A549 (cell line): ENCODE measurements around the gene TNFRSF1B. TPM values are rescaled to one million over a fixed set of nuclear protein-coding genes. Genes with fewer than 3 reads are reported as not detected.

ENCODE experiments used
- ATAC-seq, 2 experiments: fragments of 200-7000 bp in 1 of 2; fragments of >200 bp in 1 of 2; cut with Nextera tagmentation in 1 of 2; cut with Tn5 transposase in 1 of 2; 3 replicates each; pipeline versions ENCODE4 v1.8.0 to v1.9.1; 2018 to 2020; ENCODE audit warnings: mild to moderate bottlenecking in 1 of 2, moderate library complexity in 1 of 2
- CTCF ChIA-PET: fragments of 300-600 bp; sonication (Branson Sonifier 250); formaldehyde crosslinking; extraction: SDS; loops from one replicate; lab custom pipeline; 2021; ENCODE audit warnings: antibody characterized with exemption, inconsistent platforms; lab: Yijun Ruan, JAX
- POLR2A ChIA-PET: fragments of 350-600 bp; formaldehyde crosslinking; extraction: SDS; loops from one replicate; lab custom pipeline; 2021; ENCODE audit warnings: antibody characterized with exemption, inconsistent platforms; lab: Yijun Ruan, JAX
- DNase-seq, 2 experiments: peaks; one replicate each; pipeline versions ENCODE4 v3.0.0 to v3.0.0-alpha.2; 2011 to 2016; ENCODE audit warnings: low read depth in 1 of 2, low spot score in 1 of 2
- FAIRE-seq: peaks from 2 replicates; lab custom pipeline; 2011; peaks lifted over from hg19 to GRCh38; lab: Jason Lieb, UNC
- H3K27ac ChIP-seq, 2 experiments: fragments of >200 bp; sonication (Bioruptor Twin); formaldehyde crosslinking; 3 replicates each; pipeline ENCODE4 v1.5.1; 2016 to 2017
- H3K4me1 ChIP-seq: fragments of >200 bp; sonication (Bioruptor Twin); formaldehyde crosslinking; 3 replicates; pipeline ENCODE4 v1.6.1; 2016
- H3K4me2 ChIP-seq: fragments of >200 bp; sonication (Bioruptor Twin); formaldehyde crosslinking; 3 replicates; pipeline ENCODE4 v1.6.1; 2016
- H3K4me3 ChIP-seq: fragments of >200 bp; sonication (Bioruptor Twin); formaldehyde crosslinking; 3 replicates; pipeline ENCODE4 v1.5.1; 2016
- H3K9me3 ChIP-seq: fragments of >200 bp; sonication (Bioruptor Twin); formaldehyde crosslinking; 3 replicates; pipeline ENCODE4 v1.6.1; 2016
- CHD4 ChIP-seq: fragments of 200-600 bp; sonication (generic); IDR thresholded peaks from 2 replicates; pipeline ENCODE4 v1.6.1; 2016; ENCODE audit warnings: antibody characterized with exemption, mild to moderate bottlenecking, borderline replicate concordance
- EHF ChIP-seq: fragments of 250-450 bp; sonication (Bioruptor Pico); IDR thresholded peaks from 2 replicates; pipeline ENCODE4 v1.5.0; 2020; ENCODE audit warnings: mild to moderate bottlenecking
- EHMT2 ChIP-seq: fragments of 200-600 bp; sonication (generic); IDR thresholded peaks from 2 replicates; pipeline ENCODE4 v1.6.1; 2016; ENCODE audit warnings: antibody characterized with exemption, low read depth, mild to moderate bottlenecking, moderate library complexity
- ESRRA ChIP-seq: fragments of 150-350 bp; IDR thresholded peaks from 2 replicates; pipeline ENCODE4 v1.6.1; 2014; ENCODE audit warnings: mild to moderate bottlenecking, low read length, borderline replicate concordance
- FOSL2 ChIP-seq, 2 experiments: fragments of 450-650 bp in 1 of 2; fragments of >200 bp in 1 of 2; sonication (Bioruptor Twin) in 1 of 2; formaldehyde crosslinking; IDR thresholded peaks; 2 replicates each; pipeline versions ENCODE4 v1.5.0 to v1.6.1; 2016 to 2020; ENCODE audit warnings: mild to moderate bottlenecking in 1 of 2, moderate library complexity in 1 of 2
- GATA3 ChIP-seq: IDR thresholded peaks from 2 replicates; pipeline ENCODE4 v1.6.1; 2012; ENCODE audit warnings: borderline replicate concordance
- HOXB5 ChIP-seq: fragments of 250-450 bp; sonication (Bioruptor Pico); IDR thresholded peaks from 2 replicates; pipeline ENCODE4 v1.5.0; 2020; ENCODE audit warnings: mild to moderate bottlenecking, moderate library complexity
- KDM1A ChIP-seq: fragments of 200-600 bp; sonication (generic); IDR thresholded peaks from 2 replicates; pipeline ENCODE4 v1.6.1; 2016; ENCODE audit warnings: low read depth, mild to moderate bottlenecking
- POLR2A ChIP-seq: IDR thresholded peaks from 2 replicates; pipeline ENCODE4 v1.6.1; 2012; ENCODE audit warnings: mild to moderate bottlenecking, low read length
- POLR2AphosphoS2 ChIP-seq: conservative IDR thresholded peaks from 2 replicates; pipeline ENCODE4 v1.6.1; 2012; ENCODE audit warnings: low read length, improper control_type of control experiment, inconsistent platforms
- RNF2 ChIP-seq: fragments of 200-600 bp; sonication (generic); IDR thresholded peaks from 2 replicates; pipeline ENCODE4 v1.6.1; 2016; ENCODE audit warnings: low read depth, mild to moderate bottlenecking, antibody characterized with exemption, moderate library complexity, borderline replicate concordance
- ZFP36 ChIP-seq: fragments of 450-650 bp; IDR thresholded peaks from 2 replicates; pipeline ENCODE4 v1.6.1; 2014; ENCODE audit warnings: borderline replicate concordance; ENCODE audit not compliant: partially characterized antibody
- WGBS: methylation state at CpG from one replicate; pipeline ENCODE4 v1.1.6; 2017; ENCODE audit errors: missing lambda C conversion rate; 5-methylcytosine and 5-hydroxymethylcytosine counted together
- polyA plus RNA-seq, 4 experiments: library from polyadenylated mRNA; depleted of rRNA in 3 of 4; stranded (reverse); fragments of >200 nt; fragmentation: RNase III in 1 of 4; extraction: RNeasy Plus Mini Kit Qiagen cat#74134 plus additional on column Dnase treatment in 1 of 4; gene quantifications; 2 replicates in 3 of 4; 3 replicates in 1 of 4; pipeline ENCODE4 v1.2.3, GENCODE V29; 2011 to 2017
- TF ChIP-seq, protein P1 (sequence below): fragments of 200-600 bp; sonication (generic); IDR thresholded peaks from 2 replicates; pipeline ENCODE4 v1.6.1; 2016; ENCODE audit warnings: antibody characterized with exemption, mild to moderate bottlenecking, moderate library complexity
- TF ChIP-seq, protein P2 (sequence below): fragments of 250-450 bp; sonication (Bioruptor Pico); IDR thresholded peaks from 2 replicates; pipeline ENCODE4 v1.5.0; 2021; ENCODE audit warnings: mild to moderate bottlenecking, moderate library complexity, borderline replicate concordance

TNFRSF1B gene
- polyA plus RNA-seq, 2 of the 4 experiments (the other 2 are of a cell fraction) = 0.05 to 0.06 TPM

DNA sequence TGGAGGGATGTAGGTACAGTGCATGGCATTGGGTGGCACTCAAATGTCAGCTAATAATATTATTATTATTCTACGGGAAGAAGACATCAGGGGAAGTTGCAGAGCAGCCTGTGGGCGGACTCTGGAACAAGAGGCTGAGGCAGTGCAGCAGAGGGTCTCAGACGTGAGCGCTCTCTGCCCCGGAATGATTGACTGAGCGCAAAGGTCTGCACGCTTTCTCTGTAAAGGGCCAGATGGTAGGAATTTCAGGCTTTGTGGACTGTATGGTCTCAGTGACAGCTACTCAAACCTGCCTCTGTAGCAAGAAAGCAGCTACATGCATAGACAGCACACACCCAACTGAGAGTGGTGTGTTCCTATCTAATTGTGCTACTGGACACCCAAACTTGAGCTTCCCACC lies 33.4 kb downstream of the TNFRSF1B start:
- FAIRE-seq (no peak), DNase-seq (no peak), ATAC-seq (no peak)
- Histone ChIP-seq H3K27ac (no peak overlapping the region), H3K9me3 (no peaks in the 10 kb centered on the region), H3K4me1 (no peaks in the 10 kb centered on the region)
- TF ChIP-seq EHMT2 (no peak), ESRRA (no peak), HOXB5 (CRISPR knock-in tag) (no peak), KDM1A (no peak), FOSL2 (IDR thresholded peaks at IDR 0.05) (no peak), FOSL2 (CRISPR knock-in tag; IDR thresholded peaks at IDR 0.05) (no peak), RNF2 (no peak), GATA3 (no peak), EHF (CRISPR knock-in tag) (no peak)
- TF ChIP-seq, protein P1, sequence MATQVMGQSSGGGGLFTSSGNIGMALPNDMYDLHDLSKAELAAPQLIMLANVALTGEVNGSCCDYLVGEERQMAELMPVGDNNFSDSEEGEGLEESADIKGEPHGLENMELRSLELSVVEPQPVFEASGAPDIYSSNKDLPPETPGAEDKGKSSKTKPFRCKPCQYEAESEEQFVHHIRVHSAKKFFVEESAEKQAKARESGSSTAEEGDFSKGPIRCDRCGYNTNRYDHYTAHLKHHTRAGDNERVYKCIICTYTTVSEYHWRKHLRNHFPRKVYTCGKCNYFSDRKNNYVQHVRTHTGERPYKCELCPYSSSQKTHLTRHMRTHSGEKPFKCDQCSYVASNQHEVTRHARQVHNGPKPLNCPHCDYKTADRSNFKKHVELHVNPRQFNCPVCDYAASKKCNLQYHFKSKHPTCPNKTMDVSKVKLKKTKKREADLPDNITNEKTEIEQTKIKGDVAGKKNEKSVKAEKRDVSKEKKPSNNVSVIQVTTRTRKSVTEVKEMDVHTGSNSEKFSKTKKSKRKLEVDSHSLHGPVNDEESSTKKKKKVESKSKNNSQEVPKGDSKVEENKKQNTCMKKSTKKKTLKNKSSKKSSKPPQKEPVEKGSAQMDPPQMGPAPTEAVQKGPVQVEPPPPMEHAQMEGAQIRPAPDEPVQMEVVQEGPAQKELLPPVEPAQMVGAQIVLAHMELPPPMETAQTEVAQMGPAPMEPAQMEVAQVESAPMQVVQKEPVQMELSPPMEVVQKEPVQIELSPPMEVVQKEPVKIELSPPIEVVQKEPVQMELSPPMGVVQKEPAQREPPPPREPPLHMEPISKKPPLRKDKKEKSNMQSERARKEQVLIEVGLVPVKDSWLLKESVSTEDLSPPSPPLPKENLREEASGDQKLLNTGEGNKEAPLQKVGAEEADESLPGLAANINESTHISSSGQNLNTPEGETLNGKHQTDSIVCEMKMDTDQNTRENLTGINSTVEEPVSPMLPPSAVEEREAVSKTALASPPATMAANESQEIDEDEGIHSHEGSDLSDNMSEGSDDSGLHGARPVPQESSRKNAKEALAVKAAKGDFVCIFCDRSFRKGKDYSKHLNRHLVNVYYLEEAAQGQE = no peak
- TF ChIP-seq, protein P2, sequence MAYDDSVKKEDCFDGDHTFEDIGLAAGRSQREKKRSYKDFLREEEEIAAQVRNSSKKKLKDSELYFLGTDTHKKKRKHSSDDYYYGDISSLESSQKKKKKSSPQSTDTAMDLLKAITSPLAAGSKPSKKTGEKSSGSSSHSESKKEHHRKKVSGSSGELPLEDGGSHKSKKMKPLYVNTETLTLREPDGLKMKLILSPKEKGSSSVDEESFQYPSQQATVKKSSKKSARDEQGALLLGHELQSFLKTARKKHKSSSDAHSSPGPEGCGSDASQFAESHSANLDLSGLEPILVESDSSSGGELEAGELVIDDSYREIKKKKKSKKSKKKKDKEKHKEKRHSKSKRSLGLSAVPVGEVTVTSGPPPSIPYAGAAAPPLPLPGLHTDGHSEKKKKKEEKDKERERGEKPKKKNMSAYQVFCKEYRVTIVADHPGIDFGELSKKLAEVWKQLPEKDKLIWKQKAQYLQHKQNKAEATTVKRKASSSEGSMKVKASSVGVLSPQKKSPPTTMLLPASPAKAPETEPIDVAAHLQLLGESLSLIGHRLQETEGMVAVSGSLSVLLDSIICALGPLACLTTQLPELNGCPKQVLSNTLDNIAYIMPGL (CRISPR knock-in tag) = no peak
- TF ChIP-seq, all 56 proteins: peak for 0
- ChIA-PET CTCF (interaction anchor here (0.9 to 8.9 kb wide), 4 partner anchors 9 to 76 kb away, joined by 4 to 78 read pairs (median 5); no protein-coding TSS in a partner anchor), POLR2A (no interaction called here)
- Histone ChIP-seq H3K4me2 (no peak overlapping the region), H3K4me3 (no peak overlapping the region)
- 81% methylated on average over 7 of the region's 7 CpGs for WGBS

DNA sequence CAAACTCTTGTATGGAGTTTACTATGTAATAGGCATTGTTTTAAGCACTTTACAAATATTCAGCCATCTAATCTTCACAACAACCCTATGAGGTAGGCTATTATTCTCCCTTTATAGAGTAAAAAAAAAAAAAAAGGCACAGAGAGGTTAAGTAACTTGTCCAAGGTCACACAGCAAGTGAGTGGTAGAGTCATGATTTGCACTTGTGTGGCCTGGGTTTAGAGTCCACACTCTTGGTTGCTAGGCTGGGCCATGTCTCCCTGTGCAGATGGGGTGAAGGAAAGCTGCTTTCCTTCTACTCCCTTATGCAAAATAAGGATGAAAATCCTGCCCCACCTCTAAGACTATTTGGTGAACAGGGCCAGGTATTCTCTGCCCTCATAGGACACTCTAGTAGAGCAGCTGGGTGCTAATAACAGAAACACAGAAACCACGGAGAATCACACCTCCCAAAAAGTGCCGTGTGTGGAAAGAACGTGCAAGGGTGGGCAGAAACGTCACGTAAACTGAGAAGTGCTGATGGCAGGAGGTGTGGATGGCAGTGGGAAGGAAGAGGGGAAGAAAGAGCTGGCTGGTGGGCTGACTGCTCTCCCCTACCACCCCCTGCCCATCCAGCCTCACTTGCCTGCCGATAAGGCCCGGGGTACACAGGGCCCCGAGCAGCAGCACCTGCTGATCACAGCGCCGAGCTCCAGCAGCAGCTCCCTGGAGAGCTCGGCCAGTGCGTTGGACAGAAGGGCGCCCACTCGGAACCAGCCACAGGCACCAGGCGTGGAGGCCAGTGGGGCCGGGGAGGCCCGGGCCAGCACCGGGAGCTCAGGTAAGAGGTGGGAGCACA lies 34.8 kb downstream of the TNFRSF1B start:
- no peak overlapping the region for H3K27ac ChIP-seq
- ChIA-PET CTCF (interaction anchor here (0.6 to 8.9 kb wide), 4 partner anchors 18 to 94 kb away, joined by 3 to 78 read pairs (median 5); no protein-coding TSS in a partner anchor), POLR2A (no interaction called here)
- H3K9me3 ChIP-seq = no peaks in the 10 kb centered on the region
- H3K4me3 ChIP-seq = no peak overlapping the region
- no peak for TF ChIP-seq POLR2A
- peak; percentile 72 for TF ChIP-seq ZFP36
- no peak for TF ChIP-seq CHD4
- no peaks in the 10 kb centered on the region for H3K4me1 ChIP-seq
- FAIRE-seq (no peak), ATAC-seq (no peak), DNase-seq (no peak)
- WGBS = 77% methylated on average over 11 of the region's 18 CpGs
- H3K4me2 ChIP-seq = no peak overlapping the region

DNA sequence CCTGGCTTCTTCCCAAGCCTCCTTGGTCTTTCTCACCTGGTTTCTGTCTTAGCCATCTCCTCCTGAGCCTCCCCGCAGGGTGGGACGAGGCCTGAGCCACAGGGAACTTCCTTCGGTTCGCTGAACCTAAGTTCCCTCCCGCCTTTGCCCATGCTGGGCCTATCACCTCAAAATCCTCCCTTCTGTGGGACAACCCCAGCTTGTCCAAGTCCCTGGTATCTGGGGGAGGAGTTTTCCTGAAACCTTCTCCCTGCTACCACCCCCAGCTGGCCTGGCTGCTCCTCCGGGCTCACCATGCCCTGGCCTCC lies 35.4 kb downstream of the TNFRSF1B start:
- TF ChIP-seq RNF2 = no peak
- no peak for TF ChIP-seq POLR2AphosphoS2
- ATAC-seq (peak; percentile 21 to 27; a peak in 4 of 6 replicates), DNase-seq (no peak), FAIRE-seq (no peak)
- no peak overlapping the region for H3K4me2 ChIP-seq
- H3K27ac ChIP-seq = no peak overlapping the region
- H3K9me3 ChIP-seq = no peaks in the 10 kb centered on the region
- 75% methylated on average over 6 of the region's 6 CpGs for WGBS
- no peak overlapping the region for H3K4me3 ChIP-seq
- ChIA-PET POLR2A (no interaction called here), CTCF (interaction anchor here (0.6 to 8.9 kb wide), 3 partner anchors 39 to 95 kb away, joined by 3 to 78 read pairs (median 4); no protein-coding TSS in a partner anchor)
- H3K4me1 ChIP-seq = no peaks in the 10 kb centered on the region
